ENCODE measurements around the gene C1QTNF2.

C1QTNF2 gene

DNA sequence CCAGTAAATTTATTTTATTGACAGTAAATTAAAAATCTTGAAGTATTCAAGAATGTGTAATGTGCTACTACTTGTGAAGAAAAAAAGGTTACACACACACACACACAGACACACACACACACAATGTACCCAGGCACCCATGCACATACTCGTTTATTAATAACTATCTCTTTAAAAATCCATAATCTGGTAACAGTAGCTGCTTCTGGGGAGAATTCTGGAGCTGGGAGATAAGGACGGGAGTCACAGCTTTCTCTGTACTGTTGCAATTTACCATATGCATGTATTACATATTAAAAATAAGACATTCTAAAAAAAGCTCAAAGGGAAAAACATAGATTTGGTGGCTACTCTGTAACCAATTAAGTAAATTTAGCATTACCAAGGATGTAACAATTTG lies 7.9 kb upstream of the C1QTNF2 start:
- no peak for TF ChIP-seq POLR2A (IDR thresholded peaks at IDR 0.05; ENCODE audit: extremely low read depth, insufficient read length)
- no peak for TF ChIP-seq CTCF (IDR thresholded peaks at IDR 0.05; ENCODE audit: low read depth, low read length)
- TF ChIP-seq MAX (IDR thresholded peaks at IDR 0.05; ENCODE audit: low read depth, low read length), result no peak
- TF ChIP-seq MYC (IDR thresholded peaks at IDR 0.05; ENCODE audit: low read depth, low read length), result no peak
- no peak for DNase-seq (ENCODE audit: low read depth)
- no peak overlapping the region for H3K4me3 ChIP-seq (ENCODE audit: low read depth, low read length)

DNA sequence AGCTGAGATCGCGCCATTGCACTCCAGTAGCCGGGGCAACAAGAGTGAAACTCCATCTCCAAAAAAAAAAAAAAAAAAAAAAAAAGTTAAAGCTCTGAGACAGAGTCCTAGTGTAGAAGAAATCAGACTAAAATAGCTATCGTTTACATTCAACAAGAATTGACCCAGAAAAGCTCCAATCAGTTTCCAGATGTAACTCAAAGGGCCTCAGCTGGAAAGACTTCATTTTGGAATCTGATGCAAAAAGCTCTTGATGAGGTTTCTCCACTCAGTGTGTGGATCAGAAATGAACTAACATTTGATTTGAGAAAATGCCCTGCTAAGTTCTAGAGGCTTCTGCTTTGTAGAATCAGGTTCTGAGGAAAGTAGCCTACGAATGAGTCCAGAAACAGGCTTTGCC lies 7.2 kb upstream of the C1QTNF2 start:
- no peak for DNase-seq (ENCODE audit: low read depth)
- TF ChIP-seq MAX (IDR thresholded peaks at IDR 0.05; ENCODE audit: low read depth, low read length) (no peak), POLR2A (IDR thresholded peaks at IDR 0.05; ENCODE audit: extremely low read depth, insufficient read length) (no peak), MYC (IDR thresholded peaks at IDR 0.05; ENCODE audit: low read depth, low read length) (no peak), CTCF (IDR thresholded peaks at IDR 0.05; ENCODE audit: low read depth, low read length) (no peak)
- no peak overlapping the region for H3K4me3 ChIP-seq (ENCODE audit: low read depth, low read length)

- DNase-seq (ENCODE audit: low read depth), result no peak
- H3K4me3 ChIP-seq (ENCODE audit: low read depth, low read length), result no peak overlapping the region
- TF ChIP-seq MAX (IDR thresholded peaks at IDR 0.05; ENCODE audit: low read depth, low read length) (no peak), MYC (IDR thresholded peaks at IDR 0.05; ENCODE audit: low read depth, low read length) (no peak), CTCF (IDR thresholded peaks at IDR 0.05; ENCODE audit: low read depth, low read length) (no peak), POLR2A (IDR thresholded peaks at IDR 0.05; ENCODE audit: extremely low read depth, insufficient read length) (no peak)
Observed at GRCh38 chr5:160376416-160376815, 6.0 kb upstream of the C1QTNF2 start.

GRCh38 chr5:160375701-160376100 lies 5.3 kb upstream of the C1QTNF2 start:
- DNase-seq (ENCODE audit: low read depth), result no peak
- H3K4me3 ChIP-seq (ENCODE audit: low read depth, low read length), result no peak overlapping the region
- no peak for TF ChIP-seq MAX (IDR thresholded peaks at IDR 0.05; ENCODE audit: low read depth, low read length)
- TF ChIP-seq POLR2A (IDR thresholded peaks at IDR 0.05; ENCODE audit: extremely low read depth, insufficient read length), result no peak
- no peak for TF ChIP-seq MYC (IDR thresholded peaks at IDR 0.05; ENCODE audit: low read depth, low read length)
- TF ChIP-seq CTCF (IDR thresholded peaks at IDR 0.05; ENCODE audit: low read depth, low read length), result no peak

DNA sequence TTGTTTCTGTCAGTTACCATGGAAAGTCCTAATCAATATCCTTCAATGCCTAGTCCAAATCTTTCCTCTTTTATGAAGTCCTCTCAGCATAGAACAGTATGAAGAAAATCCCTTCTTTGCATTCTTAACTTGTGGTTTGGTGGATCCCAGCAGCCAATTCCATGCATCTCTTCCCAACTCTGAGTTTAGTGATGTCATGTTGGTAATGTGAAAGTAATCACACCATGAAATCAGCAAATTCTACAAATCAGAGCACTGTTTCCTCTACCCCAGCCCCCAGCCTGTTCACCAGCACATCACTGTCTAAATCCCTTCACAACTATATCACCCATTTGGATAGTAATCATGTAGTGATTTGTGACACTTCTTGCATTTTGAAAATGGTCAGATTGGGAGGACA lies 4.7 kb upstream of the C1QTNF2 start:
- no peak for DNase-seq (ENCODE audit: low read depth)
- H3K4me3 ChIP-seq (ENCODE audit: low read depth, low read length), result no peak overlapping the region
- TF ChIP-seq POLR2A (IDR thresholded peaks at IDR 0.05; ENCODE audit: extremely low read depth, insufficient read length) (no peak), MYC (IDR thresholded peaks at IDR 0.05; ENCODE audit: low read depth, low read length) (no peak), CTCF (IDR thresholded peaks at IDR 0.05; ENCODE audit: low read depth, low read length) (no peak), MAX (IDR thresholded peaks at IDR 0.05; ENCODE audit: low read depth, low read length) (no peak)

- TF ChIP-seq POLR2A (IDR thresholded peaks at IDR 0.05; ENCODE audit: extremely low read depth, insufficient read length) (no peak), MYC (IDR thresholded peaks at IDR 0.05; ENCODE audit: low read depth, low read length) (no peak), CTCF (IDR thresholded peaks at IDR 0.05; ENCODE audit: low read depth, low read length) (no peak), MAX (IDR thresholded peaks at IDR 0.05; ENCODE audit: low read depth, low read length) (no peak)
- no peak for DNase-seq (ENCODE audit: low read depth)
- H3K4me3 ChIP-seq (ENCODE audit: low read depth, low read length), result no peak overlapping the region
Observed at GRCh38 chr5:160371294-160371693, 868 bp upstream of the C1QTNF2 start.

Measured in NB4 (cell line).